ENCODE data around the gene DIP2C. TPM values are rescaled to one million over a fixed set of nuclear protein-coding genes. Genes with fewer than 3 reads are reported as not detected.
"Not testable (repeated sequence)": the region's sequence is repeated elsewhere in the genome, so short reads cannot be mapped to it uniquely, and the experiment has no call there.

The DIP2C gene
- polyA plus RNA-seq, 1 of the 3 experiments (the other 2 are of a cell fraction) = 8.7 TPM

DNA sequence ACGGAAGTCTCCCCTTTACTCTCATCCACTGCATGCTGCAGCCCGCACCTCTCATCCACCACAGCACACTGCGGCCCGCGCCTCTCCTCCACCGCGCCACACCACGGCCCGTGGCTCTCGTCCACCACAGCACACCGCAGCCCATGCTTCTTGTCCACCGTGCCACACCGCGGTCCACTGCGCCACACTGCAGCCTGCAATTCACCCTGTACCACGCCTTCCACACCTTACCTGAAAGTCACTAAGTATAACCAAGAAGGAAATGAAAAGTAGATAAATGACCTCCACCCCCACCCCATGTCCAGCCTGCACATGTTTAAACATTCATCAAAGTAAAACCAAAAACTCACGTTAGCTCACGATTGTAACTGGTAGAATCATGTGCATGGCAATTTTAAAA lies 176.1 kb downstream of the DIP2C start (continued):
- TF ChIP-seq NRF1 (IDR thresholded peaks at IDR 0.05; ENCODE audit: low read depth, low read length) = no peak

DNA sequence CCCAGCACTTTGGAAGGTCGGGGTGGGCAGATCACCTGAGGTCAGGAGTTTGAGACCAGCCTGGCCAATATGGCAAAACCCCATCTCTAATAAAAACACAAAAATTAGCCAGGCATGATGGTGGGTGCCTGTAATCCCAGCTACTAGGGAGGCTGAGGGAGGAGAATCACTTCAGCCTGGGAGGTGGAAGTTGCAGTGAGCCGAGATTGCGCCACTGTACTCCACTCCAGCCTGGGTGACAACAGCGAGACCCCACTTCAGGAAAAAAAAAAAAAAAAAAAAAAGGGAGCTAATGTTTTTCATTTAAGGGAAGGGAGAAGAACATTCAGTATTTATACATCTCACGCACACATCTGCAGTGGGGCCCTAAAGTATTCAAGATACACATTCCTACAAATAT lies 176.8 kb downstream of the DIP2C start:
- 96% methylated on average over 5 of the region's 5 CpGs for WGBS (ENCODE audit: low lambda C conversion rate)
- Histone ChIP-seq H4K20me1 (ENCODE audit: insufficient read depth) (peaks cover 18% of the 10 kb centered on the region), H3K4me1 (ENCODE audit: control insufficient read depth in 1 of 2, insufficient read depth in 2 of 2, low read depth in 1 of 2, low read length in 1 of 2) (peaks cover 0 to 15% of the 10 kb centered on the region in 2 experiments; a peak in 1 of 4 replicates), H3K79me2 (ENCODE audit: insufficient read depth) (peaks cover 25% of the 10 kb centered on the region; the same call in 1 of the 2 replicates)
- H3K4me3 ChIP-seq (ENCODE audit: low read depth in 2 of 2, low read length in 1 of 2); H3K4me2 ChIP-seq; DNase-seq; POLR2A ChIA-PET; H3K36me3 ChIP-seq (replicated peaks in 1 of 2; ENCODE audit: control insufficient read depth in 1 of 2, insufficient read depth in 2 of 2, low read length in 1 of 2); H3K9ac ChIP-seq; H3F3A ChIP-seq (replicated peaks; ENCODE audit: insufficient read depth); H3K27ac ChIP-seq (ENCODE audit: low read depth in 2 of 2, low read length in 1 of 2); H3K27me3 ChIP-seq (ENCODE audit: insufficient read depth); H3K9me2 ChIP-seq; H3K9me3 ChIP-seq; H2AFZ ChIP-seq (ENCODE audit: low read depth): not testable (repeated sequence)
- CTCF ChIA-PET = interaction anchor here (0.6 to 5.5 kb wide), 7 partner anchors 8 to 335 kb away, joined by 3 to 54 read pairs (median 6); no protein-coding TSS in a partner anchor

DNA sequence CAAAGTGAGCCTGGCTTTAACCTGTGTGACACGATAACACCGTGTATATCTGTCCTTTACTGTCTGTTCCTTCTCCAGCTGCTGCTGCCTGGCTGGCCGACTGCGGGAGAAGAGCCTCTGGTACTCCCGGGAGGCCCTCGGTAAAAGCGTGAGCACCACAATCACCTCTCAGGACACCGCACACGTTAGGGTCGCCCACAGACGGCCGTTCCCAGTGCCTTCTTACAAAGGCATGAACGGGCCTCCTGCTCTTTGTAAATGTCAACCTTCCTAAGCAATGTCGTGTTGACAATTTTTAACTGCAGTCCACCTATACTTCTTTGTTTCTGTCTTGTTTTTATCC lies 177.6 kb downstream of the DIP2C start:
- Histone ChIP-seq H3K9me2 (no peaks in the 10 kb centered on the region), H3K9me3 (no peaks in the 10 kb centered on the region), H3K4me1 (ENCODE audit: control insufficient read depth in 1 of 2, insufficient read depth in 2 of 2, low read depth in 1 of 2, low read length in 1 of 2) (peaks cover 0 to 8% of the 10 kb centered on the region in 2 experiments; a peak in 1 of 4 replicates), H3K4me2 (no peak overlapping the region), H3K9ac (no peak overlapping the region), H3F3A (replicated peaks; ENCODE audit: insufficient read depth) (peaks cover under 1% of the 10 kb centered on the region), H3K79me2 (ENCODE audit: insufficient read depth) (peaks cover 30% of the 10 kb centered on the region; the same call in 1 of the 2 replicates), H3K36me3 (replicated peaks in 1 of 2; ENCODE audit: control insufficient read depth in 1 of 2, insufficient read depth in 2 of 2, low read length in 1 of 2) (peaks cover 0 to 3% of the 10 kb centered on the region in 2 experiments), H3K4me3 (ENCODE audit: low read depth in 2 of 2, low read length in 1 of 2) (no peak overlapping the region), H4K20me1 (ENCODE audit: insufficient read depth) (peaks cover 15% of the 10 kb centered on the region; the same call in 1 of the 2 replicates), H3K27me3 (ENCODE audit: insufficient read depth) (no peaks in the 10 kb centered on the region), H3K27ac (ENCODE audit: low read depth in 2 of 2, low read length in 1 of 2) (peak overlapping the region in 1 of 2 experiments; percentile 49; a peak in 1 of 4 replicates), H2AFZ (ENCODE audit: low read depth) (no peak overlapping the region)
- no peak for DNase-seq
- CTCF ChIA-PET = interaction anchor here (0.7 to 5.5 kb wide), 16 partner anchors 9 to 332 kb away, joined by 3 to 54 read pairs (median 4); partner anchors contain the start of gene DIP2C
- POLR2A ChIA-PET = no interaction called here
- 95% methylated on average over 14 of the region's 14 CpGs for WGBS (ENCODE audit: low lambda C conversion rate)
- TF ChIP-seq, protein P1, sequence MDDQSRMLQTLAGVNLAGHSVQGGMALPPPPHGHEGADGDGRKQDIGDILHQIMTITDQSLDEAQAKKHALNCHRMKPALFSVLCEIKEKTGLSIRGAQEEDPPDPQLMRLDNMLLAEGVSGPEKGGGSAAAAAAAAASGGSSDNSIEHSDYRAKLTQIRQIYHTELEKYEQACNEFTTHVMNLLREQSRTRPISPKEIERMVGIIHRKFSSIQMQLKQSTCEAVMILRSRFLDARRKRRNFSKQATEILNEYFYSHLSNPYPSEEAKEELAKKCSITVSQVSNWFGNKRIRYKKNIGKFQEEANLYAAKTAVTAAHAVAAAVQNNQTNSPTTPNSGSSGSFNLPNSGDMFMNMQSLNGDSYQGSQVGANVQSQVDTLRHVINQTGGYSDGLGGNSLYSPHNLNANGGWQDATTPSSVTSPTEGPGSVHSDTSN (IDR thresholded peaks at IDR 0.05) = no peak
- TF ChIP-seq MXI1 (IDR thresholded peaks at IDR 0.05; ENCODE audit: low read depth, low read length) (no peak), RFX5 (IDR thresholded peaks at IDR 0.05; ENCODE audit: low read length) (no peak), NFIC (IDR thresholded peaks at IDR 0.05; ENCODE audit: borderline replicate concordance) (no peak), RAD21 (IDR thresholded peaks at IDR 0.05; ENCODE audit: low read length) (no peak), FOSL2 (IDR thresholded peaks at IDR 0.05; ENCODE audit: borderline replicate concordance, low read depth) (no peak), GABPA (IDR thresholded peaks at IDR 0.05; ENCODE audit: low read depth) (no peak), TCF12 (IDR thresholded peaks at IDR 0.05) (no peak), EP300 (IDR thresholded peaks at IDR 0.05; ENCODE audit: borderline replicate concordance in 1 of 2, low read depth in 1 of 2, low read length in 1 of 2) (no peak), FOXJ3 (CRISPR knock-in tag; IDR thresholded peaks at IDR 0.05) (no peak), EZH2phosphoT487 (IDR thresholded peaks at IDR 0.05; ENCODE audit: borderline replicate concordance, low read depth) (no peak), SMC3 (IDR thresholded peaks at IDR 0.05; ENCODE audit: low read depth, low read length) (no peak), YY1 (IDR thresholded peaks at IDR 0.05; ENCODE audit: low read depth) (no peak)
- TF ChIP-seq, protein P2, sequence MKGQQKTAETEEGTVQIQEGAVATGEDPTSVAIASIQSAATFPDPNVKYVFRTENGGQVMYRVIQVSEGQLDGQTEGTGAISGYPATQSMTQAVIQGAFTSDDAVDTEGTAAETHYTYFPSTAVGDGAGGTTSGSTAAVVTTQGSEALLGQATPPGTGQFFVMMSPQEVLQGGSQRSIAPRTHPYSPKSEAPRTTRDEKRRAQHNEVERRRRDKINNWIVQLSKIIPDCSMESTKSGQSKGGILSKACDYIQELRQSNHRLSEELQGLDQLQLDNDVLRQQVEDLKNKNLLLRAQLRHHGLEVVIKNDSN (IDR thresholded peaks at IDR 0.05; ENCODE audit: borderline replicate concordance, low read depth) = no peak
- TF ChIP-seq, protein P3, sequence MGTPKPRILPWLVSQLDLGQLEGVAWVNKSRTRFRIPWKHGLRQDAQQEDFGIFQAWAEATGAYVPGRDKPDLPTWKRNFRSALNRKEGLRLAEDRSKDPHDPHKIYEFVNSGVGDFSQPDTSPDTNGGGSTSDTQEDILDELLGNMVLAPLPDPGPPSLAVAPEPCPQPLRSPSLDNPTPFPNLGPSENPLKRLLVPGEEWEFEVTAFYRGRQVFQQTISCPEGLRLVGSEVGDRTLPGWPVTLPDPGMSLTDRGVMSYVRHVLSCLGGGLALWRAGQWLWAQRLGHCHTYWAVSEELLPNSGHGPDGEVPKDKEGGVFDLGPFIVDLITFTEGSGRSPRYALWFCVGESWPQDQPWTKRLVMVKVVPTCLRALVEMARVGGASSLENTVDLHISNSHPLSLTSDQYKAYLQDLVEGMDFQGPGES (IDR thresholded peaks at IDR 0.05; ENCODE audit: low read depth, low read length) = no peak
